Sigmoid colon (tissue), 7 donors: Measurements from ENCODE around the gene CNKSR3. TPM values are rescaled to one million over a fixed set of nuclear protein-coding genes. Genes with fewer than 3 reads are reported as not detected.

Experiments used
- DNase-seq: peaks from one replicate; pipeline ENCODE4 v3.0.0-alpha.2; 2019
- H3K27ac ChIP-seq, 4 donors: fragments of 200-600 bp; sonication (generic); one replicate each; pipeline ENCODE4 v1.5.1; 2016 to 2019; ENCODE audit warnings: mild to moderate bottlenecking in 1 of 4
- H3K27me3 ChIP-seq, 3 donors: fragments of 200-600 bp; sonication (generic); one replicate each; pipeline ENCODE4 v1.5.1; 2019; ENCODE audit warnings: mild to moderate bottlenecking in 1 of 3
- H3K36me3 ChIP-seq, 4 donors: fragments of 200-600 bp; sonication (generic); one replicate each; pipeline ENCODE4 v1.5.1; 2016 to 2019
- H3K4me1 ChIP-seq, 4 donors: fragments of 200-600 bp; sonication (generic); one replicate each; pipeline ENCODE4 v1.5.1; 2017 to 2019
- H3K4me3 ChIP-seq, 4 donors: fragments of 200-600 bp; sonication (generic); one replicate each; pipeline ENCODE4 v1.5.1; 2017 to 2019; ENCODE audit warnings: mild to moderate bottlenecking in 2 of 4, moderate library complexity in 1 of 4
- H3K9me3 ChIP-seq, 4 donors: fragments of 200-600 bp in 3 of 4; sonication (generic) in 3 of 4; one replicate each; pipeline versions ENCODE4 v1.5.1 to v1.6.1; 2013 to 2019
- EP300 ChIP-seq, 4 donors: sonication (generic); formaldehyde crosslinking; IDR thresholded peaks; one replicate each; pipeline ENCODE4 v1.6.1; 2017; ENCODE audit warnings: antibody characterized with exemption in 4 of 4
- POLR2A ChIP-seq, 2 donors: fragments of 450-650 bp; IDR thresholded peaks; one replicate each; pipeline ENCODE4 v1.6.1; 2016; ENCODE audit warnings: antibody characterized with exemption in 2 of 2, mild to moderate bottlenecking in 2 of 2, moderate library complexity in 2 of 2
- POLR2AphosphoS5 ChIP-seq, 4 donors: sonication (generic); formaldehyde crosslinking; IDR thresholded peaks; one replicate each; pipeline ENCODE4 v1.6.1; 2017; ENCODE audit warnings: antibody characterized with exemption in 4 of 4
- WGBS, 2 donors: extraction: QIAGEN DNeasy Blood & Tissue Kit; methylation state at CpG; one replicate each; pipeline ENCODE4 v1.1.7; 2013; 5-methylcytosine and 5-hydroxymethylcytosine counted together
- intact Hi-C: fragments of 100-400 bp; cut with DNase I; formaldehyde crosslinking; loops from one replicate; pipeline ENCODE4 v1.15.1; 2023
- polyA plus RNA-seq, 3 donors: library from polyadenylated mRNA; stranded (reverse); fragments of 200-250 nt; gene quantifications; one replicate each; pipeline ENCODE4 v1.2.3, GENCODE V29; 2013
- total RNA-seq, 4 donors: library from RNA; depleted of rRNA; stranded (reverse); fragments of >200 nt; gene quantifications; one replicate each; pipeline ENCODE4 v1.1.0, GENCODE V29; 2016
- TF ChIP-seq, protein P1 (sequence below), 4 experiments: fragments of 450-650 bp in 3 of 4; fragments of 200-600 bp in 1 of 4; IDR thresholded peaks; one replicate each; pipeline ENCODE4 v1.5.1; 2016 to 2019; ENCODE audit warnings: antibody characterized with exemption in 4 of 4, mild to moderate bottlenecking in 3 of 4, moderate library complexity in 2 of 4
- donor health status: healthy with polysubstance abuse.
- donor health status: Bipolar disorder and iron deficiency.
- donor health status: healthy.

CNKSR3 gene
- total and polyA plus RNA-seq, 7 donors, result 6.0 to 17.4 (median 15.3) TPM

DNA sequence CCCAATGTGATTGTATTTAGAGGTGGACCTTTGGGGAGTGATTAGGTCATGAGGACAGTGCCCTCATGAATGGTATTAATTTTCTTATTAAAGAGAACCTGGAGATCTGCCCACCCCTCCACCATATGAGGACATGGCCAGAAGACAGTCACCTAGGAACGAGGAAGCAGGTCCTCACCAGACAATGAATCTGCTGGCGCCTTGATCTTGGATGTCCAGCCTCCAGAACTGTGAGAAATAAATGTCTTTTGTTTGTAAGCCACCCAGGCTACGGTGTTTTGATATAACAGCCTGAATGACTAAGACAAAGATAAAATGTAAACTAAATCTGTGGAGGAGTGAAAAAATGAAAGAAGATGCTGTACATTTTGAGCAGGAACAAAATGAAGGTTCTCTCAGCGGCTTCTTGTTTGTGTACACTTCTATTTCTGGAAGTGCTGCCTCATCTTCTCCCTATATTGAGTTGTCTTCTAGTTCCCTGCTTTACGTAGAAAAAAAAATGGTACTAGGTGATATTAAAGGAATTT lies 152.4 kb downstream of the CNKSR3 start:
- WGBS, 2 donors, result 85 to 92% methylated on average over 5 of the region's 5 CpGs
- Histone ChIP-seq H3K4me1 (no peaks in the 10 kb centered on the region), H3K9me3 (no peaks in the 10 kb centered on the region), H3K27me3 (no peaks in the 10 kb centered on the region), H3K4me3 (no peak overlapping the region), H3K27ac (no peak overlapping the region), H3K36me3 (no peaks in the 10 kb centered on the region)
- intact Hi-C loops, result no loop called here
- DNase-seq, result no peak
- no peak for TF ChIP-seq POLR2AphosphoS5 (IDR thresholded peaks at IDR 0.05)
- no peak for TF ChIP-seq POLR2A (IDR thresholded peaks at IDR 0.05)
- TF ChIP-seq, protein P1, sequence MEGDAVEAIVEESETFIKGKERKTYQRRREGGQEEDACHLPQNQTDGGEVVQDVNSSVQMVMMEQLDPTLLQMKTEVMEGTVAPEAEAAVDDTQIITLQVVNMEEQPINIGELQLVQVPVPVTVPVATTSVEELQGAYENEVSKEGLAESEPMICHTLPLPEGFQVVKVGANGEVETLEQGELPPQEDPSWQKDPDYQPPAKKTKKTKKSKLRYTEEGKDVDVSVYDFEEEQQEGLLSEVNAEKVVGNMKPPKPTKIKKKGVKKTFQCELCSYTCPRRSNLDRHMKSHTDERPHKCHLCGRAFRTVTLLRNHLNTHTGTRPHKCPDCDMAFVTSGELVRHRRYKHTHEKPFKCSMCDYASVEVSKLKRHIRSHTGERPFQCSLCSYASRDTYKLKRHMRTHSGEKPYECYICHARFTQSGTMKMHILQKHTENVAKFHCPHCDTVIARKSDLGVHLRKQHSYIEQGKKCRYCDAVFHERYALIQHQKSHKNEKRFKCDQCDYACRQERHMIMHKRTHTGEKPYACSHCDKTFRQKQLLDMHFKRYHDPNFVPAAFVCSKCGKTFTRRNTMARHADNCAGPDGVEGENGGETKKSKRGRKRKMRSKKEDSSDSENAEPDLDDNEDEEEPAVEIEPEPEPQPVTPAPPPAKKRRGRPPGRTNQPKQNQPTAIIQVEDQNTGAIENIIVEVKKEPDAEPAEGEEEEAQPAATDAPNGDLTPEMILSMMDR (IDR thresholded peaks at IDR 0.05), result no peak

DNA sequence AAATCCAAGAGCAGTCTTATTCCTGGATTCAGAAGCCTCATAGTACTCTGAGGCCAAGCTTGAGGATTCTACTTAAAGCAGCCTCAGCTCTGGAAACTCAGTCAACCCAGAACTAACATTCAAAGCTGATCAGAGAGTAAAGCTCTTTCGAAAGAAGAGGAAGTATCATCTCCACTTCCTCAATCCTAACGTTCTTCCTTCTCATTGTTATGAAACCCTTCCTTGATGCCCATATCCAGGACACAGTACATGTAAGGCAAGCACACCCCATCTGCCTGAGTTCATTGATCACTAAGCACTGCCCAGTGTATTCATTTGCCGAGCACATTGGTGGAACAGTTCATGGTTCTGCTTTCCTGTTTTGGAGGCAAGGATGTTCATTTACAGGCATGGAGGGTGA lies 153.8 kb downstream of the CNKSR3 start, which contains the start of gene IPCEF1:
Gene IPCEF1, minus strand, starts transcription at position 114 of the 400 bp plus-strand sequence. CDS start 90,856 bp downstream, outside the sequence.
- H3K9me3 ChIP-seq, result no peaks in the 10 kb centered on the region
- H3K27me3 ChIP-seq, result no peaks in the 10 kb centered on the region
- no peaks in the 10 kb centered on the region for H3K4me1 ChIP-seq
- TF ChIP-seq, protein P1 (IDR thresholded peaks at IDR 0.05), result no peak
- TF ChIP-seq POLR2A (IDR thresholded peaks at IDR 0.05) (no peak), EP300 (IDR thresholded peaks at IDR 0.05) (no peak), POLR2AphosphoS5 (IDR thresholded peaks at IDR 0.05) (no peak)
- no peak within 1 kb of the TSS for H3K4me3 ChIP-seq
- H3K27ac ChIP-seq, result no peak within 1 kb of the TSS
- DNase-seq, result no peak
- intact Hi-C loops, result no loop called here
- H3K36me3 ChIP-seq, result no peaks in the 10 kb centered on the region
- WGBS, 2 donors, result 63 to 67% methylated on average over 3 of the region's 3 CpGs

DNA sequence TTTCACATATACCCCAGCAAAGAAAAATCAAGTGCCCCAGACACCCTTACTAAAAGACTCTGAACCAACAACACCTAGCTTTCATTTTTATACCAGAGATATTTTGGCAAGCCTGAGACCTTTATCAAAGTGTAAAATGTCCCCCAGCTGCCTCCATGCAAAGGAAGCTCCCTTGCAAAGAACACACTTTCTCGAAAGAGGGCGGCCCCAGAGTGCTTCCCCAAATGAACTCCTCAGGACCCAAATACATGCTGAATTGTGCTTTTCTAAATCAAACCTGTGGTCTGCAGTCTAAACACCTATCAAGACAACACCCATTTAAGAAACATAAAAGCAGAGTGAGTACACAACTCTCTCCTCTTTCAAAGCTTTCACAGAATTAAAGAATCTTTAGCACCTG lies 154.4 kb downstream of the CNKSR3 start:
- Histone ChIP-seq H3K4me1 (no peaks in the 10 kb centered on the region), H3K9me3 (no peaks in the 10 kb centered on the region), H3K36me3 (no peaks in the 10 kb centered on the region), H3K27ac (no peak overlapping the region), H3K27me3 (no peaks in the 10 kb centered on the region), H3K4me3 (no peak overlapping the region)
- TF ChIP-seq EP300 (IDR thresholded peaks at IDR 0.05), result no peak
- TF ChIP-seq POLR2A (IDR thresholded peaks at IDR 0.05), result no peak
- no peak for TF ChIP-seq POLR2AphosphoS5 (IDR thresholded peaks at IDR 0.05)
- TF ChIP-seq, protein P1 (IDR thresholded peaks at IDR 0.05), result no peak
- DNase-seq, result no peak
- intact Hi-C loops, result no loop called here
- 79 to 89% methylated on average over 2 of the region's 2 CpGs for WGBS, 2 donors

DNA sequence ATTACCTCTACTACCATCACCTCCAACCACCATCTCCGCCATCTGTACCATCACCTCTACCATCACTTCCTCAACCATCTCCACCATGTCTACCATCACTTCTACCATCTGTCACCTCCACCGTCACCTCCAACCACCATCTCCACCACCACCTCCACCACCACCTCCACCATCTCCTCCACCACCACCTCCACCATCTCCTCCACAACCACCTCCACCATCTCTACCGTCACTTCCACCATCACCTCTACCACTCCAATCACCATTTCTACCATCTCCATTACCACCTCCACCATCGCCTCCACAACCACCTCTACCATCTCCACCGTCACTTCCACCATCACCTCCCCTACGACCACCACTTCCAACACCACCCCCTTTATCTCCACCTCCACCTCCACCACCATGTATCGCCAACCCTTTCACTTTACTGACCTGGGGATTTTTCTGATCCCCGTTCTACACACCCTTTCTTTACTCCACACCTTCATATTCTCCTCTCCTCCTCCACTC lies 156.2 kb downstream of the CNKSR3 start:
- intact Hi-C loops, result no loop called here
- Histone ChIP-seq H3K36me3 (no peaks in the 10 kb centered on the region), H3K9me3 (no peaks in the 10 kb centered on the region), H3K27ac (no peak overlapping the region), H3K4me3 (no peak overlapping the region), H3K27me3 (no peaks in the 10 kb centered on the region), H3K4me1 (no peaks in the 10 kb centered on the region)
- TF ChIP-seq POLR2AphosphoS5 (IDR thresholded peaks at IDR 0.05) (no peak), EP300 (IDR thresholded peaks at IDR 0.05) (no peak), POLR2A (IDR thresholded peaks at IDR 0.05) (no peak)
- TF ChIP-seq, protein P1 (IDR thresholded peaks at IDR 0.05), result no peak
- DNase-seq, result no peak
- 88 to 92% methylated on average over 8 of the region's 8 CpGs for WGBS, 2 donors

DNA sequence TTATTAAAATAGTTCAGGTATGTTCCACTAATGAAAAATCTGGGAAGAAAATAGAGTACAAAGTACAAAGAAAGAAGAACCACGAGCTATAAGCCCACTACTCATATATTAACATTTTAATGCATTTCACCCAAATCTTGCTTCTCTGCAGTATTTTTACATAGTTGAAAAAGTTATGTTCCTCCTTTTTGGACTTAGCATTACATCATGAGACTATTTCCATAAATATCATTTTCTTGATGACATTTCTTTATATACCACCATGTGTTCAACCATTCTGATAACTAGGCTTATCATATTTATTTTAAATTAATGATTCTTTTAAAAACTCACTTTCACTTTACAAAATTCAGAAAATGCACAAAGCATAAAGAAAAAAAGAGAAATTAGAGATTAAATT lies 156.9 kb downstream of the CNKSR3 start:
- TF ChIP-seq, protein P1 (IDR thresholded peaks at IDR 0.05), result no peak
- no peak for TF ChIP-seq POLR2AphosphoS5 (IDR thresholded peaks at IDR 0.05)
- no peak for TF ChIP-seq POLR2A (IDR thresholded peaks at IDR 0.05)
- no peak for TF ChIP-seq EP300 (IDR thresholded peaks at IDR 0.05)
- DNase-seq, result no peak

More for the DNA sequence above, 156.9 kb downstream of the CNKSR3 start:
- H3K36me3 ChIP-seq, result no peaks in the 10 kb centered on the region
- no peak overlapping the region for H3K4me3 ChIP-seq
- no peaks in the 10 kb centered on the region for H3K9me3 ChIP-seq
- no peaks in the 10 kb centered on the region for H3K4me1 ChIP-seq
- H3K27me3 ChIP-seq, result no peaks in the 10 kb centered on the region
- WGBS, 2 donors, result 62 to 86% methylated on average over 1 of the region's 1 CpG
- no peak overlapping the region for H3K27ac ChIP-seq
- intact Hi-C loops, result no loop called here
